GM15510 (cell line): ENCODE measurements around the gene ACHE.

Source experiments
- POLR2A ChIP-seq: IDR thresholded peaks from 3 replicates; pipeline ENCODE4 v1.6.1; 2011; ENCODE audit warnings: borderline replicate concordance; ENCODE audit not compliant: insufficient read length; ENCODE audit errors: extremely low read depth

ACHE gene

GRCh38 chr7:100887516-100888290, 8.0 kb downstream of the ACHE start:
- TF ChIP-seq POLR2A: peak; percentile 41

- TF ChIP-seq POLR2A: no peak
These were observed 8.7 kb downstream of the ACHE start for GRCh38 chr7:100886936-100887515.

- no peak for TF ChIP-seq POLR2A
These were observed 9.3 kb downstream of the ACHE start for GRCh38 chr7:100886142-100886935.

- TF ChIP-seq POLR2A: no peak
These were observed 10.1 kb downstream of the ACHE start for GRCh38 chr7:100885440-100886141.

GRCh38 chr7:100884736-100885439, 10.8 kb downstream of the ACHE start:
- no peak for TF ChIP-seq POLR2A

GRCh38 chr7:100882785-100883526, 12.7 kb downstream of the ACHE start:
- no peak for TF ChIP-seq POLR2A

GRCh38 chr7:100882201-100882600, 13.5 kb downstream of the ACHE start:
- no peak for TF ChIP-seq POLR2A

- TF ChIP-seq POLR2A: no peak
These were observed 14.6 kb downstream of the ACHE start for GRCh38 chr7:100881136-100881535.

- TF ChIP-seq POLR2A: no peak
These were observed 15.0 kb downstream of the ACHE start for GRCh38 chr7:100880645-100881044.

GRCh38 chr7:100879685-100880261, 15.9 kb downstream of the ACHE start:
- no peak for TF ChIP-seq POLR2A

GRCh38 chr7:100878685-100879084, 17.0 kb downstream of the ACHE start:
- no peak for TF ChIP-seq POLR2A

- no peak for TF ChIP-seq POLR2A
These were observed 17.7 kb downstream of the ACHE start for GRCh38 chr7:100878013-100878412.

- TF ChIP-seq POLR2A: no peak
These were observed 20.3 kb downstream of the ACHE start for GRCh38 chr7:100875356-100875751.
